ENCODE results near the gene TSR3.

The TSR3 gene

GRCh38 chr16:1350691-1351090, 987 bp downstream of the TSR3 start:
- DNase-seq (ENCODE audit: low read depth) = no peak
- peak overlapping the region; percentile 89 for H3K4me3 ChIP-seq (replicated peaks; ENCODE audit: low read depth, low read length)
- TF ChIP-seq CTCF (IDR thresholded peaks at IDR 0.05; ENCODE audit: low read length, missing control alignments) = no peak

- no peak for TF ChIP-seq CTCF (IDR thresholded peaks at IDR 0.05; ENCODE audit: low read length, missing control alignments)
- DNase-seq (ENCODE audit: low read depth) = no peak
- H3K4me3 ChIP-seq (replicated peaks; ENCODE audit: low read depth, low read length) = peak overlapping the region; percentile 5
These were observed 1.7 kb downstream of the TSR3 start for GRCh38 chr16:1349951-1350350.

GRCh38 chr16:1349351-1349750, 2.3 kb downstream of the TSR3 start:
- TF ChIP-seq CTCF (IDR thresholded peaks at IDR 0.05; ENCODE audit: low read length, missing control alignments) = no peak
- no peak overlapping the region for H3K4me3 ChIP-seq (replicated peaks; ENCODE audit: low read depth, low read length)
- DNase-seq (ENCODE audit: low read depth) = no peak

- TF ChIP-seq CTCF (IDR thresholded peaks at IDR 0.05; ENCODE audit: low read length, missing control alignments) = no peak
- no peak for DNase-seq (ENCODE audit: low read depth)
These were observed 2.8 kb downstream of the TSR3 start for GRCh38 chr16:1348926-1349325.

GRCh38 chr16:1348441-1348840, 3.2 kb downstream of the TSR3 start:
- no peak overlapping the region for H3K4me3 ChIP-seq (replicated peaks; ENCODE audit: low read depth, low read length)
- DNase-seq (ENCODE audit: low read depth) = no peak
- no peak for TF ChIP-seq CTCF (IDR thresholded peaks at IDR 0.05; ENCODE audit: low read length, missing control alignments)

More at GRCh38 chr16:1348926-1349325, 2.8 kb downstream of the TSR3 start:
- H3K4me3 ChIP-seq (replicated peaks; ENCODE audit: low read depth, low read length) = no peak overlapping the region

GRCh38 chr16:1347962-1348361, 3.7 kb downstream of the TSR3 start:
- TF ChIP-seq CTCF (IDR thresholded peaks at IDR 0.05; ENCODE audit: low read length, missing control alignments) = no peak
- H3K4me3 ChIP-seq (replicated peaks; ENCODE audit: low read depth, low read length) = no peak overlapping the region
- no peak for DNase-seq (ENCODE audit: low read depth)

GRCh38 chr16:1347286-1347855, 4.3 kb downstream of the TSR3 start:
- DNase-seq (ENCODE audit: low read depth) = no peak
- no peak overlapping the region for H3K4me3 ChIP-seq (replicated peaks; ENCODE audit: low read depth, low read length)
- no peak for TF ChIP-seq CTCF (IDR thresholded peaks at IDR 0.05; ENCODE audit: low read length, missing control alignments)

All from fibroblast of pulmonary artery (primary cell).